Liver (tissue), 9 donors: Measurements from ENCODE around the gene SLC6A16. TPM values are rescaled to one million over a fixed set of nuclear protein-coding genes. Genes with fewer than 3 reads are reported as not detected.

Source experiments
- DNase-seq: peaks from one replicate; pipeline ENCODE4 v3.0.0-alpha.2; 2017; ENCODE audit warnings: low spot score
- H3K27ac ChIP-seq, 2 donors: one replicate each; pipeline ENCODE4 v1.7.0; 2013; ENCODE audit warnings: inconsistent platforms in 2 of 2, low read length in 2 of 2, control low read depth in 1 of 2, low read depth in 1 of 2, mild to moderate bottlenecking in 1 of 2
- H3K27me3 ChIP-seq, 4 donors: one replicate each; pipeline versions ENCODE4 v1.6.1 to v1.7.0; 2013; ENCODE audit warnings: low read length in 3 of 4, inconsistent platforms in 1 of 4, mild to moderate bottlenecking in 1 of 4, moderate library complexity in 1 of 4; ENCODE audit not compliant: control insufficient read depth in 4 of 4, insufficient read depth in 4 of 4
- H3K36me3 ChIP-seq, 4 donors: one replicate each; pipeline versions ENCODE4 v1.6.1 to v1.7.0; 2013; ENCODE audit warnings: low read length in 3 of 4, mild to moderate bottlenecking in 3 of 4, low read depth in 1 of 4, moderate library complexity in 1 of 4; ENCODE audit not compliant: control insufficient read depth in 4 of 4, insufficient read depth in 3 of 4
- H3K4me1 ChIP-seq, 4 donors: one replicate each; pipeline versions ENCODE4 v1.6.1 to v1.7.0; 2013; ENCODE audit warnings: low read length in 3 of 4, mild to moderate bottlenecking in 3 of 4, moderate library complexity in 1 of 4; ENCODE audit not compliant: control insufficient read depth in 4 of 4, insufficient read depth in 4 of 4
- H3K4me3 ChIP-seq, 3 donors: one replicate each; pipeline versions ENCODE4 v1.6.1 to v1.7.0; 2013; ENCODE audit warnings: low read length in 3 of 3, control low read depth in 1 of 3, low read depth in 1 of 3, mild to moderate bottlenecking in 1 of 3
- H3K9ac ChIP-seq, 2 donors: one replicate each; pipeline ENCODE4 v1.7.0; 2013; ENCODE audit warnings: low read length in 2 of 2, mild to moderate bottlenecking in 2 of 2, moderate library complexity in 2 of 2, control low read depth in 1 of 2, low read depth in 1 of 2
- H3K9me3 ChIP-seq, 4 donors: one replicate each; pipeline versions ENCODE4 v1.6.1 to v1.7.0; 2013; ENCODE audit warnings: low read length in 3 of 4; ENCODE audit not compliant: control insufficient read depth in 4 of 4
- CTCF ChIP-seq: fragments of 150-350 bp; IDR thresholded peaks from 2 replicates; pipeline ENCODE4 v1.5.1; 2017; ENCODE audit warnings: improper control_type of control experiment, low read depth, low read length; ENCODE audit not compliant: missing input control
- EGR1 ChIP-seq, 2 donors: IDR thresholded peaks; 2 replicates each; pipeline ENCODE4 v1.6.1; 2016 to 2018; ENCODE audit warnings: antibody characterized with exemption in 2 of 2, low read depth in 2 of 2
- FOXA1 ChIP-seq: IDR thresholded peaks from 2 replicates; pipeline ENCODE4 v1.6.1; 2016; ENCODE audit warnings: antibody characterized with exemption
- GABPA ChIP-seq, 2 donors: IDR thresholded peaks in 1 of 2; conservative IDR thresholded peaks in 1 of 2; 2 replicates each; pipeline ENCODE4 v1.6.1; 2016; ENCODE audit warnings: antibody characterized with exemption in 2 of 2, mild to moderate bottlenecking in 1 of 2, moderate library complexity in 1 of 2
- HNF4A ChIP-seq, 2 donors: conservative IDR thresholded peaks; 2 replicates each; pipeline ENCODE4 v1.6.1; 2016; ENCODE audit warnings: antibody characterized with exemption in 2 of 2, mild to moderate bottlenecking in 2 of 2
- HNF4G ChIP-seq: IDR thresholded peaks from 2 replicates; pipeline ENCODE4 v1.6.1; 2016; ENCODE audit warnings: antibody characterized with exemption
- JUND ChIP-seq, 2 donors: IDR thresholded peaks; 2 replicates each; pipeline ENCODE4 v1.6.1; 2016; ENCODE audit warnings: antibody characterized with exemption in 2 of 2
- NR2F2 ChIP-seq: IDR thresholded peaks from 2 replicates; pipeline ENCODE4 v1.6.1; 2016; ENCODE audit warnings: antibody characterized with exemption
- RAD21 ChIP-seq, 2 donors: IDR thresholded peaks; 2 replicates each; pipeline ENCODE4 v1.6.1; 2016; ENCODE audit warnings: antibody characterized with exemption in 2 of 2, mild to moderate bottlenecking in 2 of 2
- REST ChIP-seq: IDR thresholded peaks from 2 replicates; pipeline ENCODE4 v1.6.1; 2016; ENCODE audit warnings: antibody characterized with exemption, mild to moderate bottlenecking
- SP1 ChIP-seq: IDR thresholded peaks from 2 replicates; pipeline ENCODE4 v1.6.1; 2018; ENCODE audit warnings: antibody characterized with exemption, mild to moderate bottlenecking
- TAF1 ChIP-seq: conservative IDR thresholded peaks from 2 replicates; pipeline ENCODE4 v1.6.1; 2016; ENCODE audit warnings: antibody characterized with exemption, mild to moderate bottlenecking
- YY1 ChIP-seq: IDR thresholded peaks from 2 replicates; pipeline ENCODE4 v1.6.1; 2016; ENCODE audit warnings: antibody characterized with exemption, mild to moderate bottlenecking
- WGBS: extraction: QIAGEN DNeasy Blood & Tissue Kit; methylation state at CpG from one replicate; pipeline ENCODE4 v1.1.7; 2013; 5-methylcytosine and 5-hydroxymethylcytosine counted together
- polyA plus RNA-seq, 2 donors: library from polyadenylated mRNA; stranded (reverse) in 1 of 2; unstranded in 1 of 2; fragments of 200-250 nt in 1 of 2; fragments of >200 nt in 1 of 2; fragmentation: Nextera tagmentation in 1 of 2; extraction: Ambion mirVana in 1 of 2; gene quantifications; one replicate each; pipeline versions ENCODE4 v1.2.1 to v1.2.3, GENCODE V29; 2013 to 2015
- total RNA-seq, 2 donors: library from RNA; depleted of rRNA; stranded (reverse); fragments of >200 nt; gene quantifications; one replicate each; pipeline ENCODE4 v1.2.3, GENCODE V29; 2014
- TF ChIP-seq, protein P1 (sequence below): IDR thresholded peaks from 2 replicates; pipeline ENCODE4 v1.6.1; 2016; ENCODE audit warnings: antibody characterized with exemption
- donor health status: healthy.
- donor health status: healthy.
- donor health status: healthy.
- donor health status: healthy.
- donor health status: healthy.

Gene SLC6A16
- total and polyA plus RNA-seq, 4 donors = 0.19 to 2.7 (median 1.5) TPM

DNA sequence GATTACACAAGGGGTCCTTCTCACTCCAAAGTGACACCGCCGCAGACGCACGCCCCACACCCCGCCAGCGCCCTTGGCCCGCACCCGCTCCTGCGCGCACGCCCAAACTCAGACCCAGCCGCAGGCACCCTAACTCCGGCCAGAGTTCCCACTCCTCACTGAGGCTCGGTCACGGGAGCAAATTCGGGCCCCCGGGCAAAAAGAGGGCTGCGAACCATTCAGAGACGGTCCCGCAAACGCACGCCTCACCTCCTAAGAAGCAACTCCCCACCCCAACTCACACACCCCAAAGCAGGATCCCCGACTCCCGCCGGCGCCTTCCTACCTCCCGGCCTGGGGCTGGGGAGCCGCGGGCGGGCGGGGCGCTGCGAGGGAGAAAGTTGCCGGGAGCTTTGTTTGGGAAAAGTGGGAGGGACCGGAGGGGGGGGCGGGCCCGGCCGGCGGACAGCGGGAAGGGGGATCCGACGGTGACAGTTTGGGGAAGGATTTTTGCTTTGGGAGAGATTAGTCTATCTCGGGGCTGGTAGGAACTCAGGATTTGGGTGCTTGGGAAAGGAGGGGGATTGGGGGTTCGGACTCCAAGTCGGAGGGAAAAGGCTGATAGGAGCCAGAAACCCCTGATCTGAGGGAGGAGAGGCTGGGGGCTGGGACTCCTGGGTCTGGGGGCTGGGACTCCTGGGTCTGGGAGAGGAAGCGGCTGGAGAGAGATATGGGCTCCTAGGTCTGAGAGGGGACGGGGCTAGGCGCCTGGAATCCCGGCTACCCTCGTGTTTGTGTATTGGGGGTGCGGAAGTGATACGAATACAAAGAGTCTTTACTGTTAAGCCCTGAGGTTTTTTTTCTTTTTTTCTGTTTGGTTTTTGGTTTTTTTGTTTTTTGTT, 37.3 kb upstream of the SLC6A16 start, which contains the start of gene TEAD2:
Gene TEAD2, minus strand, starts transcription at position 369 of the 881 bp plus-strand sequence. CDS start 2,341 bp downstream, outside the sequence.
- TF ChIP-seq NR2F2 (no peak), GABPA (IDR thresholded peaks at IDR 0.05 in 1 of 2, conservative IDR thresholded peaks at IDR 0.05 in 1 of 2) (no peak), REST (no peak), SP1 (no peak), HNF4G (no peak), EGR1 (IDR thresholded peaks at IDR 0.05; ENCODE audit: low read depth in 2 of 2) (no peak), RAD21 (IDR thresholded peaks at IDR 0.05) (no peak), FOXA1 (no peak), JUND (IDR thresholded peaks at IDR 0.05) (no peak)
- TF ChIP-seq, protein P1, sequence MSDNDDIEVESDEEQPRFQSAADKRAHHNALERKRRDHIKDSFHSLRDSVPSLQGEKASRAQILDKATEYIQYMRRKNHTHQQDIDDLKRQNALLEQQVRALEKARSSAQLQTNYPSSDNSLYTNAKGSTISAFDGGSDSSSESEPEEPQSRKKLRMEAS = no peak
- Histone ChIP-seq H3K9me3 (no peaks in the 10 kb centered on the region), H3K4me3 (peak within 1 kb of the TSS; percentile 56 to 74 (median 66)), H3K9ac (peak within 1 kb of the TSS; percentile 45 to 69), H3K27ac (peak within 1 kb of the TSS; percentile 78 to 88), H3K4me1 (peaks cover 5 to 20% (median 9%) of the 10 kb centered on the region in 4 donors), H3K27me3 (no peaks in the 10 kb centered on the region), H3K36me3 (no peaks in the 10 kb centered on the region)
- peak; percentile 55 for DNase-seq
- 1% methylated on average over 52 of the region's 52 CpGs for WGBS

DNA sequence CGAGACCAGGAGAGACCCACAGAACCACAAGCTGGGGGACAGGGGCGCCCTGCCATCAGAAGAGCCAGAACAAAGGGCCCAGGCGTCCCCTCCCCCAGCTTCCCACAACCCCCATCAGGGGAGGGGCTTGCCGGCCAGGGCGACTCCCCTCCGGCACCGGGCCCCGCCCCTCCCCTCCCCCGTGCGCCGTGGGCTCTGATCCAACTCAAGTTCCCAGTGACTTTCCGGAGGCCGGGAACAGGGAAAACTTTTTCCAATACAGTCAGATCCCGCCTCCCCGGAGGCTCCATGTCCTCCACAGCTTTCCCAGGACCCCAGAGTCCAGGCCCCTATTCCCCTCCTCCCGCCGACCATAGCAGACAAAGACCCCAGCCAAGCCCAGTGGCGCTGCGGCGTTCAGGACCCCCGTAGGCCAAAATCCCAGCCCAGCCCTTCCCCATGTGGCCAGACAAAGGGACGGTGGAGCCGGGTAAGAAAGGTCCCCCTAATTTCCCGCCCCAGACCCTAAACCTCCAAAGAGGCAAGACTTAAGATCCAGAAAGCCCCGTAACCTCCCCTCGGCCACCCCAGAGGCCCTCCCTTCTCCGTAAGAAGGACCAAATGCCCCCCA, 36.6 kb upstream of the SLC6A16 start:
- peak; percentile 76 for DNase-seq
- no peaks in the 10 kb centered on the region for H3K9me3 ChIP-seq
- H3K4me1 ChIP-seq = peaks cover 5 to 21% (median 9%) of the 10 kb centered on the region in 4 donors
- H3K4me3 ChIP-seq = peak overlapping the region; percentile 56 to 74 (median 66)
- no peak for TF ChIP-seq CTCF
- peak; percentile 84 for TF ChIP-seq REST
- TF ChIP-seq TAF1 = peak; percentile 27
- peak in 1 of 2 donors; percentile 16 for TF ChIP-seq GABPA (IDR thresholded peaks at IDR 0.05 in 1 of 2, conservative IDR thresholded peaks at IDR 0.05 in 1 of 2)
- TF ChIP-seq HNF4A (conservative IDR thresholded peaks at IDR 0.05) = peak in 1 of 2 donors; percentile 6
- TF ChIP-seq SP1 = peak; percentile 68
- TF ChIP-seq FOXA1 = no peak
- TF ChIP-seq YY1 = peak; percentile 25
- no peaks in the 10 kb centered on the region for H3K36me3 ChIP-seq
- 6% methylated on average over 27 of the region's 27 CpGs for WGBS
- peak overlapping the region; percentile 41 to 69 for H3K9ac ChIP-seq
- H3K27me3 ChIP-seq = no peaks in the 10 kb centered on the region
- peak overlapping the region; percentile 78 to 88 for H3K27ac ChIP-seq
